Iris pigment epithelial cell (primary cell): ENCODE results near the gene AJM1.
A peak's percentile ranks its signal among the peaks of the same experiment; 100 is the strongest.
"Not testable (repeated sequence)": the region's sequence is repeated elsewhere in the genome, so short reads cannot be mapped to it uniquely, and the experiment has no call there.

Experiments used
- DNase-seq: peaks from one replicate; pipeline ENCODE4 v3.0.0-alpha.2; 2011; ENCODE audit warnings: low read depth

AJM1 gene

DNA sequence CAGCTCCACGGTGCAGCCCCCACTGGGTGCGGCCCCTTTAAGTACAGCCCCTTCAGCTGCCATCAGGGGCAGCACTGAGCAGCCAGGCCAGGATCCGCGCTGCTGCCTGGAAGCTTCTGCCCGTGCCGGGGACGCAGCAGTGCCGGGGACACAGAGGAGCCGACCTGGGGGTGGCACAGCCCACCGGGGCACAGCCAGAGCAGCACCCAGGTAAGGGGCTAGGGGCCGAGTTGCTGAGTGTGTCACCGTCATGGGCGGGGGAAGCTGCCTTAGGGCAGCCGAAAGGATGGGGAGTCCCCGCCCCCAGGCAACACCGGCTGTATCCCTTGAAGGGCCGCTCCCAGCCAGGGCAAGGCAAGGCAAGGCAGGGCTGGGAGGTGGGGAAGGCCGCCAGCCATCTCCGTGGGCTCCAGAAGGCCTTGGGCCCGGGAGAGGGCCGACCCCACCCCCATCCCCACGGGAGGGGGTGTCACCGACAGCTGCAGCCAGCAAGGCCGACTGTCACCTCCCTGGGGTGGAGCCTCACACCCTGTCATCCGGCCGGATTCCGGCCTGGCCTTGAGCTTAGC, at the start of gene AJM1:
Gene AJM1, plus strand, starts transcription at position 99 of the 569 bp plus-strand sequence. CDS start 1,937 bp downstream, outside the sequence.
- DNase-seq: peak; percentile 62

DNA sequence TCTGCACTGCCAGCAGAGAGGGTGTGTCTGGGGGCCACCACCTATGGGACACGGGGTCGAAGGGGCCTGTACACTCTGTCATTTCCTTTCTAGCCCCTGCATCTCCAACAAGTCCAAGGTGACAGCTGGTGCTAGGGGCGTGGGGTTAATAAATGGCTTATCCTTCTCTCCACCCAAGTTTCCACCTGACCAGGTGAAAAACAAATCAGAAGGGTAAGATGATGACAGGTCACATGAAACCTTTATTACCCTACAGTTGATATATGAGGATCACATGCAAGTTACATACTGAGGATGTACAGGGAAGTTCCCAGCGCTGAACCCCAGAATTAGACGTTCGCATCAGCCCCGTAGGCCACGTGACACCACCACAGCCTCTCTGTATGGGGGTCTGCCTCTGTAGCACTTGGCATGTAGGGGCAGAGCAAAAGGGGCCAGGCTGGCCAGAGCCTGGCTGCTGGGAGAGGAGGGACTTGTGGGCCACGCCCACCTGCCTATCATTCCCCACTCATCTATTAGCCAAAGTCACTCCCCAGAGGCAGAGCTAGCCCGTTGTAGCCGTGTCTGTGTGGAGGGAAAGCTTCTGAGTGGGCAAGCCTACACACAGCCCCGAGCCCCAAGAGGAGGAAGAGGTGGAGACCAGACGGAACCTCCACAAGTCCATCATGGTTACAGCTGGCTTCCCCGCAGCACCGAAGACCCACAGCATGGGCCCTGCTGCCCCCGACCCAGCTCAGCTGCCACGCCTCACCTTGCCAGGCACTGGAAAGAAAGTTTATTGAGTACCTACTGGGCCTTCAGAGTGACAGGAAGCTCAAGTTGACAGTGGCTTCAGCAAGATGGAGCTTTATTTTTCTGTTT, 49.0 kb upstream of the AJM1 start:
- DNase-seq: peak; percentile 21

DNA sequence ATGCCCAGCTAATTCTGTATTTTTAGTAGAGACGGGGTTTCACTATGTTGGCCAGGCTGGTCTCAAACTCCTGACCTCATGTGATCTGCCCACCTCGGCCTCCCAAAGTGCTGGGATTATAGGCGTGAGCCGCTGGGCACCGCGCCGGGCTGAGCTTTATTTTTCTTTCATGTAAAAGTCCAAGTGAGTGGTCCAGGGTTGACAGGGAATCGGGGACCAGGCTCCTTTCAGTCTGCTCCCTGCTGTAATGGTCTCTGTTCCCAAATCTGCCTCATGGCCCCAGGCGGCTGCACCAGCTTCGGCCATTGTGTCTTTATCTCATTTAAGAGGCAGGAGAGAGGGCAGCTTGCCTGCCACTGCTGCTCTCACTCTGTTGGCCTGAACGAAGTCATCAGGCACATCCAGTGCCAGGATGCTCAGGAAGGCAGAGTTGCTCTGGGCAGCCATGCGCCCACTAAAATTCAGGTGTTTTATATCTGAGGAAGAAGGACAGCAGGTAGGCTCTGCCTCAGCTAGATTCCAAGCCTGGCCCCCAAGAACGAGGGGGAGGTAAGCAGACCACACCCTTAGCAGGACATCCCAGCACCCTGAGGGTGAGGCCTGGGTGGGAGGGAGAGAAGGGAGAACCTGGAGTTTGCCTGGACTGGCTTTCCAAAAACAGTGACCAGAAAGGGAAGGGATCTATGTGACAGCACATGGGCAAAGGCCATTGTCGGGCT, 47.8 kb upstream of the AJM1 start:
- DNase-seq: no peak

DNA sequence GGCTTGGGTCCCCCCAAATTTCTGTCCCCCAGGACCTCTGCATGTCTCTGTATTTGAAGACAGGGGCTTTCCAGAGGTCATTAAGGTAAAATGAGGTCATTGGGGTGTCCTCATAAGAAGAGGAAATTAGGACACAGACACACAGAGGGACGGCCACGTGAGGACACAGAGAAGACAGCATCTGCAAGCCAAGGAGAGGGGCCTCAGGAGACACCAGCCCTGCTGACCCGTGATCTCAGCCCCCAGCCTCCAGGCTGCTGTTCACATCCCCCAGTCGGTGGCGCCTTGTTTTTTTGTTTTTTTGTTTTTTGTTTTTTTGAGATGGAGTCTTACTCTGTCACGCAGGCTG, 47.3 kb upstream of the AJM1 start:
- no peak for DNase-seq

DNA sequence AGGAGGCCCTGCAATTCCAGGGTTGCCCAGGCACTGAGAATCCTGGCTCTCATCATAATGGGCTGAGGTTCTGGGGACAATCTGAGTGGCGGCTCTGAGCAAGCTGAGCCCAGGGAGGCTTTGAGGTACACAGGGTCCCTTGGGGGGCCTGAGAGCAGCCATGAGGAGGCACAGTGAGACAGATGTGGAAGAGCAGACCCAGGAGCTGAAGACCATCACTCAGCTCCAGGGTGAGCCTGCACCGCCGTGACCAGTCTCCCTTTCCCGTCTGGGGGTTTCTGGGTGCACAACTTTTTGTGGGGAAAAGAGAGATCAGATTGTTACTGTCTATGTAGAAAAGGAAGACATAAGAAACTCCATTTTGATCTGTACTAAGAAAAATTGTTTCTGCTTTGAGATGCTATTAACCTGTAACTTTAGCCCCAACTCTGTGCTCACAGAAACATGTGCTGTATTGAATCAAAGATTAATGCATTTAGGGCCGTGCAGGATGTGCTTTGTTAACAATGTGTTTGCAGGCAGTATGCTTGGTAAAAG, 46.0 kb upstream of the AJM1 start, which contains the start of gene CCDC183:
Gene CCDC183, plus strand, starts transcription at position 101 of the 537 bp plus-strand sequence. Its CDS starts 60 bp downstream, at position 161.
- no peak for DNase-seq

DNA sequence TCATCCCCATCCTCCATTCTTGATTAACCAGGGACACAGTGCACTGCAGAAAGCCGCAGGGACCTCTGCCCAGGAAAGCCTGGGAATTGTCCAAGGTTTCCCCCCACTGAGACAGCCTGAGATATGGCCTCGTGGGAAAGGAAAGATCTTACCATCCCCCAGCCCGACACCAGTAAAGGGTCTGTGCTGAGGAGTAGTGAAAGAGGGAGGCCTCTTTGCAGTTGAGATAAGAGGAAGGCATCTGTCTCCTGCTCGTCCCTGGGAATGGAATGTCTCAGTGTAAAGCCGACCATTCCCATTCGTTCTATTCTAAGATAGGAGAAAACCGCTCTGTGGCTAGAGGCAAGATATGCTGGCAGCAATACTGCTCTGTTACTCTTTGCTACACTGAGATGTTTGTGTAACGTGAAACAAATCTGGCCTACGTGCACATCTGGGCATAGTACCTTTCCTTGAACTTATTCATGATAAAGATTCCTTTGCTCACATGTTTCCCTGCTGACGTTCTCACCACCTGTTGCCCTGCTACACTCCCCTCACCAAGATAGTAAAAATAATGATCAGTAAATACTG, 45.4 kb upstream of the AJM1 start:
- peak; percentile 54 for DNase-seq

GRCh38 chr9:136798708-136799078, 43.6 kb upstream of the AJM1 start:
- DNase-seq: no peak

DNA sequence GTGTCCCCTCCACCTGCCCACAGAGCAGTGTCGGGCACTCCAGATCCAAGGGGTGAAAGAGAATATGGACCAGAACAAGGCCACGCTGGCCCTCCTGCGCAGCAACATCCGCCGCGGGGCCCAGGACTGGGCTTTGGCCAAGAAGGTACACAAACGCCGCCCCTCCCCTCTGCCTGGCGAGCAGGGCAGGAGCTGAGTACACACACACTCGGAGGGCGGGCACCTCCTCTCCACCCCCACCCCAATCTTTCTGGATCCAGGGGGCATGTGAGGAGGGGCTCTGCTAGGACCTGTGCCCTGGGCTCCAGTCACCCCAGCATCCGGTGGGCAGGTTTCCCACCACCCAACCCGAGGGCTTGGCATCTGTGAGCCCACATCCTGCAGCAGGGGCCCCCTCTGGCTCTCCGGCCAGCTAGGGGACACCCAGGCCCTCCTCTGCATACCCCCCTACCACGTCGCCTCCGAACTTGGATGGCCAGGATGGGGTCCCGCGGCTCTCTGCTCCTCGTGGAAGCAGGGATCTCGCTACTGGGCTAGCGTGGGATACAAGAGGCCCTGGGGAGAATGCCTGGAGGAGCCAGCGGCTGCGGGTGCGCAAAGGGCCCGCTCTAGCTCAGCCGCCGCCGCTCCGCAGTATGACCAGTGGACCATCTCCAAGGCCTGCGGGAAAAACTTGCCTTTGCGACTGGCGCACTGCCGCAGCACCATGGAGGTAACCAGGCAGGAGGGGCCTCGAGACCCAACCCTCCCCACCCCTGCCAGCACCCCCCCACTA, 43.0 kb upstream of the AJM1 start:
- no peak for DNase-seq

GRCh38 chr9:136799854-136800657, 42.2 kb upstream of the AJM1 start:
- DNase-seq: peak; percentile 44

- no peak for DNase-seq
Observed at GRCh38 chr9:136802321-136802720, 40.0 kb upstream of the AJM1 start.

- not testable (repeated sequence) for DNase-seq
Observed at GRCh38 chr9:136803009-136803550, 39.2 kb upstream of the AJM1 start.

DNA sequence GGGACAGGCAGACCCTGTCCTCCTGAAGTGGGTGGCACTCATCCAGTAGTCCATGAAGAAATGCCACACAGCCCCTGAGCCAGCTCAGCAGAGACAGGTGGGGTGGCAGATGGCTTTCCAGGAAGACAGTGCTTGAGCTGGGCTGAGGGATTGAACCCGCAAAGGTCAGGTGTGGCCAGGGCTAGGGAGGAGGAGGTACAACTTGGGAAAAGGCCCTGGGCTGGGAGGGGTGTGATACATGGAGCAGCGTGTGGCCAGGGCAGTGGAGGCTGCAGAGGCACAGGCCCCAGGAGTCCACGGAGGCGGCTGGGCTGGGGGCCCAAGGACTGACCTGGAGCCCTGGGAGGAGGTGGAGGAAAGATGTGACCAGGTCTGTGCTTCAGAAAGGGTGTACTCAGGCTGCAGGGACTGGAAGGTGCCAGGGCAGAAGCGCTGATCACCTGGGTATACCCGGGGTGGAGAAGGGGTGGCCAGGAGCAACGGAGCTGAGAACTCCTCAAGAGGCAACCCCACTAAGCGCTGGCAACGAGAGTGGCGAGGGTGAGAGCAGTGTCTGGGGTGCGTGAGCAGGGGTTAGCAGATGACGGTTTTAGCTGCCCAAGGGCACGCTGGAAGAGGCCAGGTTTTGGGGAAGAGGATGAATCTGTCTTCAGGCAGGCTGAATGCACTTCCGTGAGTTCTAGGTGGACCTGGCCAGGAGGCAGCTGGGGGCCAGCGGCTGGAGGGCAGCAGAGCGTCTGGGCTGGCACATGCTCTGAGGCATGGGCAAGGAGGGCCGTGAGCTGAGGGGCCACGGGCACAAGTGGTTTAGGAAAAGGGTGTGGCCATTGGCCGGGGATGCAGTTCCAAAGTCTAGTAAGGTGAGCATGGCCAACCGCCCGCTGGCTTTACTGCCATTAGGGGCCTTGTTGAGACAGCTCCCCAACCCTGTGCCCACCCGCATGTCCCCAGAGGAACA, 38.4 kb upstream of the AJM1 start:
- no peak for DNase-seq

DNA sequence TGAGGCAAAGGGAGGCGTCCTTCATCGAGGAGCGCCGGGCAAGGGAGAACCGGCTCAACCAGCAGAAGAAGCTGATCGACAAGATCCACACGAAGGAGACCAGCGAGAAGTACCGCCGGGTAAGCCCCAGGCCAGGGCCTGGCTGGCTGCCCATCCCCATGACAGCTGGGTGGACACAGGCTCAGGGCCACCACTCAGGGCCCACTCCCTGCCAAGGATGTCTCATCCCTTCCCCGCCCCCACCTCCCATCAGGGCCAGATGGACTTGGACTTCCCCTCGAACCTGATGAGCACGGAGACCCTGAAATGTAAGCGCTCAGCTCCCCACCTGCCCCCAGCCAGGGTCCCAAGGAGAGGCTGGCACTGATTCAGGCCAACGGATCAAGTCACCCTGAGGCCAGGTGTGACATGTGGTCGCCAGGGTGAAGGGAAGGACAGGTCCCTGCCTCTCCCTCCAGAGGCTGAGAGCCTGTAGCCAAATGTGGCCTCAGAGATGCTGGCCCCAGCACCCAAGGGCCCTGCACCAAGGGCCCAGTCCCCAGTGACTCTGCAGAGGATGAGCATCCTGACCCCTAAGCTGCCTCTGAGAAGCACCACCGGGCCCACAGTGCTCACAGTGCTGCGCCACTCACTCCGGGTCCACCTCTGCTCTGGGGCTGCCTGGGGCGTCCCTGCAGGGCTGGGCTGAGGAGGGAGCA, 37.6 kb upstream of the AJM1 start:
- DNase-seq: no peak

DNA sequence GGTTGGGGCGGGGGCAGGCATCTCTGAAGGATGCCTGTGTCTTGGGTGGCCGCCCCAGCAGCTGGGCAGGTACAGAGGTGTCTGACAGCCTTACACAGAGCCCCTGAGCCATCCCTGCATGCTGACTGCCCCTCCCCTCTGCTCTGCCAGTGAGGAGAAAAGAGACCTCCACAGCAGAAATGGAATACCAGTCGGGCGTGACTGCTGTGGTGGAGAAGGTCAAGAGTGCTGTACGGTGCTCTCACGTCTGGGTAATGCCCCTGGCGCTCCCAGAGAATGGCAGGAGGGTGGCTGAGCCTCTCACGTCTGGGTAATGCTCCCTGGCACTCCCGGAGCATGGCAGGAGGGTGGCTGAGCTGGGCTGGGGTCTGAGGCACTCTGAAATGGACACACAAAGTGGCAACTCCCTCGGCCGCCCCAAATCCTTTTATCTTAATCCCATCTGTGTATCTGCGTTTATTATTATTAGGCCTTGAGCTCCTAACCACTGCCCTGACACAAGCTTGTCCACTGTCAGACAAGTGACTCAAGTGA, 37.0 kb upstream of the AJM1 start:
- no peak for DNase-seq

DNA sequence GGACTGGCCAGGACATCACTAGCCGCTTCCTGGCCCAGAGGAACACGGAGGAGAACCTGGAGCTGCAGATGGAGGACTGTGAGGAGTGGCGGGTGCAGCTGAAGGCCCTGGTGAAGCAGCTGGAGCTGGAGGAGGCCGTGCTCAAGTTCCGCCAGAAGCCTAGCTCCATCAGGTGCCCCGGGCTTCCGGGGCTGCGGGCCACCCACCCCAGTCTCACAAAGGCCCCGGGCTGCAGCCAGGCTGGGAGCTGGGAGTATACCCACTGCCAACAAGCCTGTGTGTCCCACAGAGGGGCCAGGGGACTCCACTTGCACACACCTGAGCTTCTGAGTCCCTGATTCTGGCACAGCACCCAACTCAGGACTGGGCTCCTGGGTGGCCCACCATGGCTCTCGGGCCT, 36.2 kb upstream of the AJM1 start:
- DNase-seq: no peak

DNA sequence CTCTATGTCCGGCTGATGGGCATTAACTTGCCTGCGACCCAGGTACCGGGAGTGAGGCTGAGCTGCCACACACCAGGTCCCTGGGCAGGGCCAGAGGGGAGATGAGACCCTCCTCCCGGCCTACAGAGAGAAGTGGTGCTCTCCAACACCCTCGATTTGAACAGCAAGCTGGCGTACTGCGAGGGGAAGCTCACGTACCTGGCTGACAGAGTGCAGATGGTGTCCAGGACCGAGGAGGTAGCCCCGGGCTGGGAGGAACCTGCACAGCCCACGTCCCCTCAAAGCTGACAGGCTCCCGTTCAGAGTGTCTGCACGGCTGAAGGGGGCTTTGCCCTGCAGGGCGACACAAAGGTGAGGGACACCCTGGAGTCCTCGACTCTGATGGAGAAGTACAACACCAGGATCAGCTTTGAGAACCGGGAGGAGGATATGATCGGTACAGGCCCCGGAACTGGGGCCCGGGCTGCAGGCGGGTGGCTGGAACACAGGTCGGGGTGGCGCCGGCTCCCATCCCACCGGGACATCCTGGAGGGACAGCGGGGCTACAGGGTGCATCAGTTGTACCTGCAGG, 35.6 kb upstream of the AJM1 start:
- DNase-seq: no peak

DNA sequence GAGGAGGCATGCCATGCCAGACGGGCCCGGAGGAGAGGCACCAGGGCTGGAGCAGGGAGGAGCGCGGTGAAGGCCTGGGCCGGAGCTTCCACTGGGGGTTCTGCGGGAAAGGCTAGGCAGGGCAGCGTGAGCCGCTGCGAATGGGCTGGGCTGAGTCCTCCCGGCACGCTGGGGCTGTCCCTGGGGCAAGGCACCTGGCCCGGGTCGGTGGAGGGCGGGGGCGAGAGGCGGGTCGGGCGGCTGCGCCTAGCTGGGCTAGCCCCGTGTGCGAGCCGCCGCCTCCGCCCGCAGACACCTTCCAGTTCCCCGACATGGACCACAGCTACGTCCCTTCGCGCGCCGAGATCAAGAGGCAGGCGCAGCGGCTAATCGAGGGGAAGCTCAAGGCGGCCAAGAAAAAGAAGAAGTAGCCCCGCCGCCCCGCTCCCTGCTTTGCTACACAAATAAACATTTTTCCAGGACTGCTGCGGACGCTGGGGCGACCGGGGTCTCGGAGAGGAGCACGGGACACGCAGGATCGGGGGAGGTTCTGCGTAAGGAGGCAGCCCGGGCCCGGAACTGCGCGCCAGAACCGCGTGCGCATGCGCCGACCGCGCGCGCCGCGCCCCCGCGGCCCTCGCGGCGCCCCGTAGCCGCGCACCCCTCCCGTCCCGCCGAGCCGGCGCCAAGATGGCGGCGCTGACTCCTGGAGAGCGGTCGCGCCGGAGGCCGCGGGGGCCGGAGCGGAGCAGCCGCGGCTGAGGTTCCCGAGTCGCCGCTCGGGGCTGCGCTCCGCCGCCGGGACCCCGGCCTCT, 34.8 kb upstream of the AJM1 start, which contains the start of gene RABL6:
Gene RABL6, plus strand, starts transcription at position 668 of the 794 bp plus-strand sequence. CDS start 249 bp downstream, outside the sequence.
- DNase-seq: peak; percentile 61
